ENCODE data around the gene FXYD6.
"Not testable (repeated sequence)": the region's sequence is repeated elsewhere in the genome, so short reads cannot be mapped to it uniquely, and the experiment has no call there.

FXYD6 gene

DNA sequence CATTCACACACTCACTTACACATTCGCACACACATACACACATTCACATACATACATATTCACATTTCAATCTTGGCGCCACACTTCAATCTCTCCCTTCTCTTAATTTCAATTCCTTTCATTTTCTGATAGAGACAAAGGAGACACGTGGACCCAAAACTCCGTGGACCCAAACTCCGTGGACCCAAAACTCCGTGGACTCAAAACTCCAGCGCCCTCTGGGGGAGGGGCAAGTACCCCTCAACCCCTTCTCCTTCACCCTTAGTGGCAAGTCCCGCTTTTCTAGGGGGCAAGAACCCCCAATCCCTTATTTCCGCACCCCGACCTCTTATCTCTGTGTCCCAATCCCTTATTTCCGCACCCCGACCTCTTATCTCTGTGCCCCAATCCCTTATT is 66.4 kb downstream of the FXYD6 start:
- not testable (repeated sequence) for DNase-seq

DNA sequence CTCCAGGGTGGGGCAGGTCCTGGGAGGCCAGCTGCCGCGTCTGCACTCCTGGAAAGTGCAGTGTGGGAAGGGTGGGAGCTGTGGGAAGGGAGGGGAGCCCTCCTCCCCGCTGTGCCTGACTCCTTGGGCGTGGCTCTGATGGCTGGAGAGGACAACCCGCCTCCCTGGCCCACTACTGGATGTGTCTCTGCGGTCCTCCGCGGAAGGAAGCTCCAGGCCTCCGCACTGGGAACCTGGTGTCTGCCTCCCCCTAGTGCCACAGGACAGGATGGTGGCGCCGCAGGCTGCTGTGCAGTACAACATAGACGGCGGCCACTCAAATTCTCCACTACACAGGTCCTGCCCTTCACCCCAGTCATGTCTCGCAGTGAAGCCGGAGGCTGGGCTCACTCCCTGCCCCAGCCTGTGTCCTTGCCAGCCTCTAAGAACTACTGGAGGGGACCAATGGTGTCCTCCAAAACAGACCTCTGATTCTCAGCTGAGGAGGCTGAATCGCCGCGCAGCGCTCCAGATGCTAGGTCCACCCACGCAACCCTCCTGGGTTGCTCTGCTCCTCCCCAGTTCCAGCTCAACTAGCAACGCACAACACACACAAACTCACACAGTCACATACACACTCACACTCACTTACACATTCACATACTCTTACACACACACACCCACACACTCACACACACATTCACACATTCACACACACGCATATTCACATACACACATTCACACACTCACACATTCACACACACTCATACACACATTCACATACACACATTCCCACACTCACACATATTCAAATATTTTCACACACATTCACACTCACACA is 67.0 kb downstream of the FXYD6 start:
- DNase-seq = peak; percentile 38

DNA sequence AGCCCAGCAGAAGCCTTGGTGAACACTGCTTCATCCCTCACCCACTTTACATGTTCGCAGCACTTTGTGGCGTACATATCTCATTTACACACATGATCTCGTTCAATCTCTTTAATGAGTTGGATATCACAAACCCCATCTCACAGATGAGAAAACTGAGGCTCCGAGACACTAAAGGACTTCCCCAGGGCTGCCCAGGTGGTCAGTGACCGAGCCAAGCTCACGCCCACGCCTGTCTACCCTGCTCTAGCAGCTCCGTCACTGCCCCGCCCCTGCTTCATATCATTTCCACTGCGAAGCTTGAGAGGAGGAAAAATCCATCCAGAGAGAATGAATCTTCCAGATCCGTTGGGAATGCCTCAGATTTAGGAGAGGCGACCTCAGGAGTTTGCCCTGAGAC is 67.7 kb downstream of the FXYD6 start:
- no peak for DNase-seq

DNA sequence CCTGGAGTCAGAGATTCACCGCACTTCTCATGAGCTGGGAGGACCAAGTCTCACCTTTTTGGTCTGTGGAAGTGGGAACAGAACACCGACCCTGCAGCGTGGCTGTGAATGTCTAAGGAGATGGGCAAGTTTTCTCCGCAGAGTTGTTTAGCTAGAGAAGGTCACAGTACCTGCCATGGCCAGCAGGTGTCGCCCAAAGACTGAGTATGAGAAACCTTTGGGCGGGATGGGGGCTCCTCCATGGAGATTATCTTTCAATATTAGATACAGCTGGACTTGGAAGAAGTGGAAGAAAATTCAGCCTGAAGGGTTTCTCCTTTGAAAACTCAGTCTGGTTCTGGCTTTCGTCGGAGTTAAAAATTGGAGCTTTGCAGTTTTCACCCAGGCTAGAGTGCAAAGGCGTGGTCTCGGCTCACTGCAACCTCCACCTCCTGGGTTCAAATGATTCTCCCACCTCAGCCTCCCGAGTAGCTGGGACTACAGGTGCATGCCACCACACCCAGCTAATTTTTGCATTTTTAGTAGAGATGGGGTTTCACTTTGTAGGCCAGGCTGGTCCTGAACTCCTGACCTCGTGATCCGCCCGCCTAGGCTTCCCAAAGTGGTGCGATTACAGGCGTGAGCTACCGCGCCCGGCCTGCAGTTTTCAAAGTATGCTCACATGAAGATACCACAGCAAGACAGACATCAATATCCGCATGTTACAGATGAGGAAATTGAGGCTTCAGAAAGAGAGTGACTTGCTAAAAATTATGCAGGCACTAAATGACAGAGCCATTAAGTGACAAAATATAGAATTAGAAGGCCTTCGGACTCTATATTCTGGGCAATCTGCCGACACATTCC is 68.8 kb downstream of the FXYD6 start:
- DNase-seq = peak; percentile 59

DNA sequence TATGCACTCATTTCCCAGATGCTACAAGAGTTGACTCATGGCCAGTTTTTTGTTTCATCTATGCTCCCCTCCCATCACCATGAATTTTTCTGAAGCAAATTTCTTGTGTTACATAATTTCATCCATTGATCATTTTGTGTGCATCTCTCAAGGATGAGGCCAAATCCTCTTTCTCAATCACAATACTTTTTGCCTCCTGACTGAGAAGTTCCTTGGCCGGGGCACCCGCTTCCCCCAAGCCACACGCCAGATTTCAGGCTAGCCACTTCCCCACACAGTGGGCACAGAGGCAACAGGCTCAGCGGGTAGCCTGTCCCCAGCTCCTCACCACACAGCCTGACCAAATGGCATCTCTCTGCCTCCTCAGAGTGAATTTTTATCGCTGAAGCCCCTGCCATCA is 69.6 kb downstream of the FXYD6 start:
- no peak for DNase-seq

DNA sequence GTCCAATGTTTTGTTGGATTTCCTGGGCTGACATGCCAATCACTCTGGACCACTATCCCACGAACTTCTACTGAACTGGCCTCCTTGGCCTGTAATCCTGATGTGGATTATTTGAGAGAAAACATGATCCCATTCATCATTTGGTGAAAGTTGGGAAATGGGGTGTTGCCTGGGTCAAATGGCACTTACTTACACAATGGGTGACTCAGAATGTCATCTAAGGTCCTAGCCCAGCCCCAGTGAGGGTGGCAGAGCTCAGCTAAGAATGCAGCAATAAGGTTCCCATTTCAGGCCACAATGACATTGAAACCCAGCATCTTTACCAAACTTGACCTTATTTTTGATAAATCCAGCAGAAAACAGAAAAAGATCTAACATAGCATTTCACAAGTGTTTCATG is 71.4 kb downstream of the FXYD6 start:
- no peak for DNase-seq

DNA sequence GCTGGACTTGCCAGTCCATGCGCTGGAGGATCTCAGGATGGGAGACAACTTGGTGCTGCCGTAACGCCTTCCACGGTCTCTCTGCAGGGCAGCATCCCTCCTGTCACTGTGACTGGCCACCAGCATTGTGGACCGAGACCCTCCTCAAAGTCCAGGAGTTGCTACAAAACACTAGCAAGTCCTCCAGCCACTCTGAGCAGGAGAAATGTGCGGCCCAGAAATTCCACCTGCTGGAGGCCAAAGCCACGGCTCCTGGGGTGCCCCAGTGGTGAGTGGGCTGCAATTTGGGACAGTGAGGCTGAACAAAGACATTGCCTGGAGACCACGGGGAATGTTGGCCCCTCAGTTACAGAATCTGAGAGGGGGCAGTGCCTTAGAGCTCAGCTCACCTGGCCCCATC is 72.6 kb downstream of the FXYD6 start:
- DNase-seq = no peak

DNA sequence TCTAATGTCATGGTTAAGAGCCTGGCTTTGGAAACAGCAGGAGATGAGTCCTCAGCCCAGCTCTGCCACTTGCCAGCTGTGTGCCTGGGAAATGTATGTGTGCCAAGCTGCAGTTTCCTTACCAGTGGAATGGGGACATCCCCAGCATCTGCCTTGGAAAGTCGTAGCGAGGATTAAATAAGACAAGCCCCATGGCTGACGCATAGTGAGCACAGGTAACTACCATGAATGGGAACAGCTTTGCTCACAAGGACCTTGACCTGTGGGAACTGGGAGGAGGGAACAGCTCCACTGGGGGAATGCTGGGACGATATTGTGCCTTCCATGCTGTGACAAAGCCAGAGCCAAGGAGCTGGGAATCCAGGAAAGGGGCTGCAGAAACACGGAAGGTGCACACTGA is 76.8 kb downstream of the FXYD6 start:
- no peak for DNase-seq

DNA sequence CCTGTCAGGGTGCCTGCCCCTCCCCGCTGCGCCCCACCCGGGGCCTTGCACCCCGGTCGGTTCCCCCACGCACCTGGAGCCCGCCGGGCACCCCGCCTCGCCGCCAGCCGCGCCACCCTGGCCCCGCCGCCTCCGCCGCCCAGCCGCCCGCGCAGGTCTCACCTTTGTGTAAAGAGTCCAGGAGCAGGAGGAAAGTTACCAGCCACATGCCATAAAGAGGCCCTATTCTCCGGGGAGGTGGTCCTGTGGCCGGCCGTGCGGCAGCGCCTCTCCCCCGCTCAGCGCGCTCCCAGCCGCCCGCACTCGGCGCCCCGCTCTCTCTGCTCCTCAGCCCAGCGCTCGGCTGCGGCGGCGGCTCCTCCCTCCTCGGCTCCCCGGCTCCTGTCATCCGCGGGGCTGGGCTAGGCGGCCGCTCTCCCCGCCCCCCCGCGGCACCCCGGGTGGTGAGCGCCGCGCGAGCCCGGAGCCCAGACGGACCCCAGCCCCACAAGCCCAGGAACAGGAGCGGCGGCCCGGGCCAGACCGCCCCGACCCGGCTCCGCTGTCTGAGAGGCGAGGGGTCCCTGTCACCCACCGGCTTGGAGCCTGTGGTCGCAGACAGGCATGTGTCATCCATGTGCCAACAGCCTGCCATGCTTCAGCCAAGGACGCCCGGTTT is 79.5 kb downstream of the FXYD6 start, which contains the start of gene DSCAML1:
Gene DSCAML1, minus strand, starts transcription at position 345 of the 658 bp plus-strand sequence. Its CDS starts 137 bp downstream, at position 208.
- DNase-seq = no peak

DNA sequence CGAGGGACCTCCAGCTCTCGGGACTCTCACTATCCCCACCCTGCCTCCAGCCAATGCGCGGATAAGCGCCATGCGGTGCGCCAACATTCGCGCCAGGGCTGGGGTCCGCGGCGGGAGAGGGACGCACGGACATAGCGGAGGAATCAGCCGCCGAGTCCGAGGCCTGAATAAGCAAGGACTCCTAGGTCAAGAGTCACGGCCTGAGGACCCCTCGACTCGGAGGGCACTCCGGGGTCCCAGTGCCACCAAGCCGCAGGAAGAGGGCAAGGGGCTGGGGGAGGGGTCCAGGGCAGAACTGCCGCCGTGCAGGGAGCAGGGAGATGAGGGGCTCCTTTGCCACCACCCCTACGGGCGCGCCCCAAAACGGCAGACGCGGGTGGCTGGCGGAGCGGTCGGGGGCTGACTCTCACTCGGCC is 80.0 kb downstream of the FXYD6 start:
- DNase-seq = no peak

DNA sequence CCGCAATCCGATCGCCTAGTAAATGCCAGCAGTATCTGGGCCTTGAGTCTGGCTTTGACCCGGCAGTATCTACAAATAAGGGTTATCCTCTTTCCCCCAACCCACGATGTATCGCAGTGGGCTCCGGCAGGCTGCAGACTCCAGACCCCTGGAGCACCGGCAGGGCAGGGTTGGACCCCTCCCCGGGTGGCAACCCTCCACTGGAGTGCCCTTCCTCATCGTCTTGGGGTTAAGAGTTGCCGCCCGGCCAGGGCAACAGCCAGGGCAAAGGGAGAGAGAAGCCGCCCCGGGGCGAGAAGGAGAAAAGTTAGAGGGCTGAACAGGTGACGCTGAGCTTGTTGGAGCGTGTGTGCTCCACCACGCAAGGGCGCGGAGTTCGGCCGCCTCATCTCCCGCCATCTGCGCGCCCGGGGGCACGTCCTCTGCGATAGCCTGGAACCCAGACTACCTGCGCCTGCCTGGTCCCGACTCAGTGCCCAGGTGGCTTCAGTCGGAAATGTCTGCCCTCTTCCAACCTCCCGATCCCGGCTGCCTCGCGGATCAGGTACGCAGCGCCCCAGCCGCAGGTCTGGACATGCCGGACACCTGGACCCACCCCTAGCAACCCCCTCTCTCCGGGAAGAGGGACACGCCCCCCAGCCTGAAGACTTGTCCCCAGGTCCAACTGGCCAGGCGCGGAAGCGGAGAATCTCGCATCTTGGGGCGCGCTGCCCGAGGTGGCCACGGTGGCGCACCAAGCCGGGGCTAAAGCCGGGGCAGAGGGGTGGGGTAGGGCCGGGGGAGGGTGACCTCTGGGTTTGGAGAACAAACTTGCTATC is 80.6 kb downstream of the FXYD6 start:
- no peak for DNase-seq

DNA sequence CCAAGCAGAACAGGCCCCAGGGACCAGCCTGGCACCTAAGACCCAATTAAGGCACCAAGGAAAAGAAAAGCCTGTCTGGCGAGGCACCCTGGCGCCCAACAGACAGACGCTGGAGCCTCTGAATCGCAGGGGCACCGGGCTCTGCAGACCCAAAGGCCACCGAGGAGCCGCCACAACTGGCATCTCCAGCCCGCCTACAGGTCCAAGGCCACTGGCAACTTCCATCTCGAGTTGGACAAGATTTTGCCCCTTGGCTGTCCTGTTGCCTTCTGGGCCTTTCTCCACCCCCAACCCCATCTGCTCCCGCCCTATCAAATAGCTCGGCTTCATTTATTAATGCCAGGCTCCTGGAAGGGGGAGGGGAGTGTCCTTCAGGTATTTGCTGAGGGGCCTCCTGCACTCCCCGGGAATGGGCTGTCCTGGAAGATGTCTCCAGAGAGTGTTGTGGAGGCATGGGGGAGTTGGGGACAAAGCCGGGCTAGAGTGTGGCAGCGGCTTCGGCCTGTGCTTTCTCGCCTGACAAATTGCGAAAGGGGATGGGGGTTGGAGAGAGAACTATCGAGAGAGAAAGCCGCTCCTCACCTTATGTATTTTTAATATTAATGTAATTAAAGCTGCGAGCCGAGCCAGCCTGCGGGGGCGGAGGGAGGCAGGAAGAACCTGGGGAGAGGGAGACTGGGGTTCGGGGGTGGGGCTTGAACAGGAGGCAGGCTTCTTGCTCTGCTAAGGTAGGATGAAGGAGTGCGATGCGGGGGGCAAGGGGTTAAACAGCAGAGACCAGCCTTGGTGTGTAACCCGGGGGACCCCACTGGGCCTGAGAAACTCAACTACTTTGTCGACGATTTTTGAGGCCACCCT is 81.5 kb downstream of the FXYD6 start:
- no peak for DNase-seq

DNA sequence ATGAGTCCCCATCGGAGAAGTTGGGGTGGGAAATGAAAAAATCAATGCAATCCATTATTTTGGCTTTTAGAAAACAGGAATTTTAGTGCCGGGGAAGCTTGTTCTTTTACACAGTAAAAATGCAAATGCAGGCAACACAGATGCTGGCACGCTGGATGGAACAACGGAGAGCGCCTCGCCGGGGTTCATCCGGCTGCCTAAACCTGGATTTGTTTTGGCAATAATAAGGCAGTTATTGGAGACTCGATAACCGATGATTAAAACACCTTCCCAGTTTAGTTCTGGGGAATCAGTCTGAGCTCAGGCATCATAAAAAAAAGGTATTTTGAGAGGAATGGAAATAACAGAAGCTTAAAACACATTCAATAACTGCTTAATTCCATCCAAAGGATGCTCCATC is 82.3 kb downstream of the FXYD6 start:
- DNase-seq = no peak

DNA sequence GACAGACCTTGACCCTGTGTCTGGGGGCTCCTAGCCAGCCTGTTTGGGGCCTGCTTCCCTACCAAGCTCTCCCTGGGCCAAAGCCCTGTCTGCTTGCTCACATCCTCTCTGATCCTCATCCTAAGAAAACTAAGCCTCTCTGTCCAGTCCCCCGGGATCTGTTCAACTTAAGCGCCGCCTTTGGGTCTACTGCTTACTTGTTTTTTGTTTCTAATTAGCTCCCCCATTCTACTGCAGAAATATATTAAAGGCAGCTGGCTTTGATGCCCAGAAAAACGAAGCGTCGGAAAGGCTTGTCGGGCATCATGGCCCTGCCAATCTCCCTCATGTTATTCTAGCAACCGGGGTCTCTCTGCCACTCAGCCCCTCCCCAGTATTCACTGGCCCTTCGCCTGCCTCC is 82.9 kb downstream of the FXYD6 start:
- no peak for DNase-seq

DNA sequence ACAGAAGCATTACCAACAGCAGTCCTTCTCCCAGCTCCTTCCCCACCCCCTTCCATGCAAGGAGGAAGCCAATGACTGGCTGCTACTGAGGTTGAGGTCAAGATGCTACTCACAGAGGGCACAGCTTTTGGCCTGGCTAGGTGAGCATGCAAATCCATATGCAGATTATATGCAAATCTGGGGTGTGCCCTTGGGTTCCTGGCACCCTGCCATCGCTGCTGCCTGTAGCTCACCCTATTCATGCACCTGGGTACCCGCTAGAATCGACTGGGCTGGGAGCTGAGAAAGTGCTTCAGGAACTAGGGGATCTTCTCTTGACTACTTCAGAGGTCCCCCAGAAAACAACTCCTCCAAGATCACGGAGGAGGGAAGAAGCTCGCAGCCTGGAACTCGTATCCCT is 83.5 kb downstream of the FXYD6 start:
- no peak for DNase-seq

DNA sequence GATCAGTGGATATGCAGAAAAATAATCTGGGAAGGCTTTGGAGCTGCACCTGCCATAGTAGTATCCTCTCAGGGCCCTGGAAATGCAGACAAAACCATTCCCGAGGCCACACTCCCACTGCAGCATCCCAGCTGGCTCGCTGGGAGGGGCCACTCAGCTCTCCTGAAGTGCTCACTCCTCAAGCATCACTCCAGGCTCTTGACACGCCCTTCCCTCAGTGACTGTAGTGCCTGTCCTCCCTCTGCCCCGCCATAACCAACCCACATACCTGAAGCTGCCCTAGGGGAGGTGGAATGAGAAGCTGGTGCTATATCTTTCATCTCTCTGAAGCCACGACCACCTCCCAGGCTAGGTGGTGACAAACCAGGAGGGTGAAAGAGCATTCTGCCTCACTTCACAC is 84.2 kb downstream of the FXYD6 start:
- DNase-seq = no peak

DNA sequence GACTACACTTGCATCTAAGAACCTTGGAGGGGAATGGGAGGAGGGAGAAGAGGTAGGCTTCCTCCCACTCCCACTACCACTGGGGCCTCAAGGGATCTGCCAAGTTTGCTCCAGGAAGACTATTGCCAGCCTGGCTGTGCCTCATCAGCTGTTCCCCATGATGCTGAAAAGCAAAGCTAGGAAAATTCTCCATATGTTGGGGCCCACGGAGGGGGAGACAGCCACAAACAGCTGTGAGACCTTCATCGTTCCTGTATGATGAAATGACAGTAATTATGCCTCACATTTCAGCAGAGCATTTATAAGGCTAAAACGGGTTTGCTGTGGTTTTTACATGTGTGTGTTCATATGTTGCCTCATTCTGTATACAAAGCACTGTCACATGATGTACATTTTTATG is 86.2 kb downstream of the FXYD6 start:
- DNase-seq = no peak

DNA sequence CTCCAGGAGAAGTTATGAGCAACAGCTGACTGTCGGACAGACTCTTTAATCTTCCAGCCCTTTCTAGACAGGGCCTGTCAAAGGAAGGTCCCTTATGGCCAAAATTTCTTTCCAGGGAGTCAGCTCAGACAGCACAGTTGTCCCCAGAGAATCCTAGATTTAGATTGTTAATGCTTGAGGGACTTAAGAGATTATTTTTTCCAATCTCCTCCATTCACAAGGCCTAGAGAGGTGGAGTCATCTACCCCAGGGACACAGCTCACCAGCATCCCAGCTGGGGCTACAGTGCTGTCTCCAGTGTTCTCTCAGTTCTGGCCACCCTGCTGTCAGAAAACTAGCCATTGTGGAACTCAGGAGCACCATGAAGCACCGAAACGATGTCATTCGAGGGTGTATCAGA is 87.2 kb downstream of the FXYD6 start:
- DNase-seq = no peak
